ENCODE data around the gene NPTX1. TPM values are rescaled to one million over a fixed set of nuclear protein-coding genes. Genes with fewer than 3 reads are reported as not detected.

NPTX1 gene
- total and polyA plus RNA-seq, 9 donors, result 0.02 to 19.8 (median 0.33) TPM; not detected in 1

DNA sequence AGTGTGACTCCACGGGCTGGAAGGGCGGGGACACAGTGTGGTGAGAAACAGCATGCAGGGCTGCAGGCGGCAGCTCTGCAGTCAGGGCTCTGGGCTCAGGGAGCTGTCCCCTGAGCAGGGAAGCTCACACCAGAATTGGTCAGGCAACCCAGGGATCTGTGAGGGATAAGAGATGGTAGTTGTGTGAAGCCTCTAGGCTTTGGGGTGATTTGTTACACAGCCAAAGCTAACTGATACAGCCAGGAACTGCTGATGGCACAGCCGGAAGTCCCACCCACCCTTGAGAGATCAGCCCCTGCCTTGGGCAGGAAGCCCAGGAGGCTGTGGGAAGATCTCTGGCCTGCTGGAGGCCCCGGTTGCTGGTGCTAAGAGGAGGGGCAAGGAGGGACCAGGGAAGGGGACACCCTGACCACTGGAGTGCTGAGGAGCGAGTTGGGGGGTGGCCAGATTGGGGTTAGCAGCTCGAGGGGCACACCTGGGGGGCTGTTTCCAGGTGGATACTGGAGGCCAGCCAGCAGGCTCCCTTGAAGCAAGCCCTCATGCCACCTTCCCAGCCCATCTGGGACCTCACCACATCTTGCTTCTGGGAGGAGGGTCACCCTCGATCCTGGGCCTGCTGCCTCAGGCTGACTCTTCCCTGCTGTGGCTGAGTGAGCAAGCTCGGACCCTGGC lies 25.2 kb downstream of the NPTX1 start:
- 76 to 80% (median 78%) methylated on average over 8 to 9 of the region's 9 CpGs for WGBS, 3 donors
- DNase-seq, result no peak
- H3K36me3 ChIP-seq, result no peaks in the 10 kb centered on the region
- TF ChIP-seq EP300 (IDR thresholded peaks at IDR 0.05) (no peak), POLR2A (IDR thresholded peaks at IDR 0.05) (no peak)
- TF ChIP-seq, protein P1, sequence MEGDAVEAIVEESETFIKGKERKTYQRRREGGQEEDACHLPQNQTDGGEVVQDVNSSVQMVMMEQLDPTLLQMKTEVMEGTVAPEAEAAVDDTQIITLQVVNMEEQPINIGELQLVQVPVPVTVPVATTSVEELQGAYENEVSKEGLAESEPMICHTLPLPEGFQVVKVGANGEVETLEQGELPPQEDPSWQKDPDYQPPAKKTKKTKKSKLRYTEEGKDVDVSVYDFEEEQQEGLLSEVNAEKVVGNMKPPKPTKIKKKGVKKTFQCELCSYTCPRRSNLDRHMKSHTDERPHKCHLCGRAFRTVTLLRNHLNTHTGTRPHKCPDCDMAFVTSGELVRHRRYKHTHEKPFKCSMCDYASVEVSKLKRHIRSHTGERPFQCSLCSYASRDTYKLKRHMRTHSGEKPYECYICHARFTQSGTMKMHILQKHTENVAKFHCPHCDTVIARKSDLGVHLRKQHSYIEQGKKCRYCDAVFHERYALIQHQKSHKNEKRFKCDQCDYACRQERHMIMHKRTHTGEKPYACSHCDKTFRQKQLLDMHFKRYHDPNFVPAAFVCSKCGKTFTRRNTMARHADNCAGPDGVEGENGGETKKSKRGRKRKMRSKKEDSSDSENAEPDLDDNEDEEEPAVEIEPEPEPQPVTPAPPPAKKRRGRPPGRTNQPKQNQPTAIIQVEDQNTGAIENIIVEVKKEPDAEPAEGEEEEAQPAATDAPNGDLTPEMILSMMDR (IDR thresholded peaks at IDR 0.05), result no peak
- intact Hi-C loops (cut with DNase I), result no loop called here
- H3K27ac ChIP-seq, result no peak overlapping the region
- no peaks in the 10 kb centered on the region for H3K9me3 ChIP-seq
- H3K4me1 ChIP-seq (ENCODE audit: insufficient read depth), result peaks cover 6% of the 10 kb centered on the region
- H3K27me3 ChIP-seq, result no peaks in the 10 kb centered on the region
- no peak overlapping the region for H3K4me3 ChIP-seq

DNA sequence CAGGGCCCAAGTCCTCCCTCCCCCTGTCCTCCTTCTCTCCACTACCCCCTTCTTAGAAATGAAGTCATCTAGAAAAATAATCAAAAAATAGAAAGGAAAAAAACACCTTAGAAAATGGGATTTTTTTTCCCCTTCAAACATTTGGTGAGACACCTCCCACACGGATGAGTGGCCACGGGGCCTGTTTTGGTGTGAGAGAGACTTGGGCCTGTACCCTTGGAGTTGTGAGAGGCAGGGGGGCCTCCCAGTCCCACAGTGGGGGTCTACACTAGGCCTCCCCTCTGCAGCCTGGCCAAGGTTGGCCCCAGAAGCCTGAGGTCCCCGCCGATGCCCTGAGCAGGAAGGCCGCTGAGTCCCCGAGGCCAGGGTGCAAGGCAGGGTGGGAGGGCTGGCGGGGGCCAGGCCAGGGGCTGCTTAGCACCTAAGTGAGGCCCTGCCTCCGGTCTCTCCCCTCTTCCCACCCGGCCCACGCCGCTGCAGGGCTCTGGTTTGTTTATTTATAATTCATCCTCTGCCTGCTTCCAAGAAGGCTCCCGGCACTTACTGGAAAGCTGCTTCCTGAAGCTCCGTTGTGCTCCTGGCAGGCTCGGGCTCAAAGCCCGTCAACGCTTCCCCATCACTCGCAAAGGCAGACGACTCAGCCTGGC lies 26.4 kb downstream of the NPTX1 start:
- WGBS, 3 donors, result 28 to 35% (median 31%) methylated on average over 18 of the region's 18 CpGs
- H3K36me3 ChIP-seq, result no peaks in the 10 kb centered on the region
- DNase-seq, result no peak
- TF ChIP-seq POLR2A (IDR thresholded peaks at IDR 0.05) (no peak), EP300 (IDR thresholded peaks at IDR 0.05) (no peak)
- TF ChIP-seq, protein P1 (IDR thresholded peaks at IDR 0.05), result no peak
- no peaks in the 10 kb centered on the region for H3K27me3 ChIP-seq
- no peak overlapping the region for H3K4me3 ChIP-seq
- peaks cover 4% of the 10 kb centered on the region for H3K4me1 ChIP-seq (ENCODE audit: insufficient read depth)
- H3K27ac ChIP-seq, result no peak overlapping the region
- H3K9me3 ChIP-seq, result no peaks in the 10 kb centered on the region
- intact Hi-C loops (cut with DNase I), result no loop called here

DNA sequence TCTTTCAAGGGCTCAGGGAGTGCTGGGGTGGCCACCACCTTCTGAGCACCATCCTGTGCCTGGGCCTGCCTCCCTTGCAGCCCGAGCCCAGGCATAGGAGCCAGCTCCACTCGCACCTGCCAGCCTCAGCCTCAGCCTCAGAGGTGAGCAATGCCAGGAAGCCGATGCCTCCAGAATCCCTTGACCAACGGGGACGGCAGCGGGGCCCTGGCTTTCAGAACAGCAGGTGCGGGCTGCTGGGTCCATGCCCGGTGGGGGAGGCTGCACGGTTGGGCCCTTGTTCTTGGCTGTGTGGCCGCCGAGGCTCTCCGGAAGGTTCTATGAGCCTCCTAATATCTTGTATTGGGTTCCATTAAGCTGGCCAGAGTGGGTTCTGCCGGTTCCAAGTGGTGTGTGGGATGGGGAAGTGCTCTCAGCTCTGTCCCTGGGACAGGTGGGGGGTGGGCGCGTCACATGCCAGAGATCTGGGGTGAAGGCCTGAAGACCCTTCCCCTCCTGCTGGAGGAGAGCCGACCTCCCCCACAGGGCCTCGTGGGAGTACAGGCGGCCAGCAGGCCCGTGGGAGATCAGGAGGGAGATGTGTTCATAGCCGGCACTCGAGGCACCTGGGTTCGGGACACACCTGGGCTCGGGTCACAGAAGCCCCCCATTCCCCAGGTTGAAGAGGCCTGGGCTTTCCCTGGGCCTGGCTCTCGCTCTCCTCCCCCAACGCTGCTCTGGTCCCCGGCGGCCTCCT lies 27.0 kb downstream of the NPTX1 start:
- 65 to 72% (median 69%) methylated on average over 25 to 27 of the region's 27 CpGs for WGBS, 3 donors
- no peaks in the 10 kb centered on the region for H3K27me3 ChIP-seq
- H3K4me1 ChIP-seq (ENCODE audit: insufficient read depth), result peaks cover 4% of the 10 kb centered on the region
- intact Hi-C loops (cut with DNase I), result no loop called here
- no peaks in the 10 kb centered on the region for H3K9me3 ChIP-seq
- no peaks in the 10 kb centered on the region for H3K36me3 ChIP-seq
- DNase-seq, result no peak
- H3K4me3 ChIP-seq, result no peak overlapping the region
- no peak overlapping the region for H3K27ac ChIP-seq
- TF ChIP-seq EP300 (IDR thresholded peaks at IDR 0.05), result no peak
- TF ChIP-seq POLR2A (IDR thresholded peaks at IDR 0.05), result no peak
- TF ChIP-seq, protein P1 (IDR thresholded peaks at IDR 0.05), result no peak

DNA sequence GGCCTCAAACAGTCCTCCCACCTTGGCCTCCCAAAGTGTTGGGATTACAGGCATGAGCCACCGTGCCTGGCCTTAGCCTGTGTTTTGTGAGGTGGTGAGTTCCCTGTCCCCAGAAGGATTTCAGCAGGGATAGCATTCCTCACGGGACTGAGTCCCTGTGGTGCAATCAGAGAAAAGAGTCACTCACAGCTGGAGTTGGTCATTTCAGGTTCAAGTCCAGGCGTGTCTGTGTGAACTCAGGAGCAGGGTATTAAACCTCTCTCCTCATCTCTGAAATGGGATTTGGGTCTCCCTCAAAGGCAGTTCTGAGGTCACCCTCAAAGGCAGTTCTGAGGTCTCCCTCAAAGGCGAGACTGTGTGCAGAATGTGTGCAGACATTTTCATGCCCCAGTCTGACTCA lies 28.6 kb downstream of the NPTX1 start:
- intact Hi-C loops (cut with DNase I), result no loop called here
- H3K27me3 ChIP-seq, result no peaks in the 10 kb centered on the region
- H3K9me3 ChIP-seq, result no peaks in the 10 kb centered on the region
- no peaks in the 10 kb centered on the region for H3K4me1 ChIP-seq (ENCODE audit: insufficient read depth)
- WGBS, 3 donors, result 84 to 91% (median 86%) methylated on average over 4 of the region's 4 CpGs
- TF ChIP-seq, protein P1 (IDR thresholded peaks at IDR 0.05), result no peak
- TF ChIP-seq POLR2A (IDR thresholded peaks at IDR 0.05), result no peak
- H3K27ac ChIP-seq, result no peak overlapping the region
- H3K4me3 ChIP-seq, result no peak overlapping the region
- no peaks in the 10 kb centered on the region for H3K36me3 ChIP-seq
- no peak for DNase-seq
